Right lobe of liver (tissue), 4 donors: Measurements from ENCODE around the gene SF3A1.

Source experiments
- POLR2A ChIP-seq: fragments of 450-650 bp; IDR thresholded peaks from one replicate; pipeline ENCODE4 v1.6.1; 2017; ENCODE audit warnings: antibody characterized with exemption, mild to moderate bottlenecking
- TF ChIP-seq, protein P1 (sequence below), 4 donors: fragments of 200-600 bp in 3 of 4; fragments of 450-650 bp in 1 of 4; IDR thresholded peaks; one replicate each; pipeline versions ENCODE4 v1.5.1 to v1.8.0; 2016 to 2022; ENCODE audit warnings: antibody characterized with exemption in 4 of 4, mild to moderate bottlenecking in 2 of 4
- donor health status: DM: no; HTN: no; CAD: no.
- donor health status: DM: no; HTN: no; CAD: no.
- donor health status: DM: no; HTN: yes; CAD: no.

DNA sequence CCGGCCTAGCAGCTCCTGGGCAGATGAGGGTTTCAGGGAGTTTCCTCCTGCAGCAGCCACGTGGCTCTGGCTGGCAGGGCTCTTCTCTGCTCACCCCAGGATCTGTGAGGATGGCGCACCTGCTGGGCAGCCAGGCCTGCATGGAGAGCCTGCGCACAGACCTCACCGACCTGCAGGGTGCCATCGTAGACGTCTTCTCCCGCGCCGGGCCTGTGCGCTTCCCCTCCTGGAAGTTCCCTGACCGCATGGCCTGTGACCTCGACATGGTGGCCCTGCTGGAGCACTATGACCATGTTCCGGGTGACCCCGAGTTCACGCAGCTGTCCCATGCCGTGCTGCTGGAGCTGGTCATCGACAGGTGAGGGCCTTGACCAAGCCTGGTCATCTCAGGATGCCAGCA, 9.2 kb upstream of the SF3A1 start:
- no peak for TF ChIP-seq POLR2A
- TF ChIP-seq, protein P1, sequence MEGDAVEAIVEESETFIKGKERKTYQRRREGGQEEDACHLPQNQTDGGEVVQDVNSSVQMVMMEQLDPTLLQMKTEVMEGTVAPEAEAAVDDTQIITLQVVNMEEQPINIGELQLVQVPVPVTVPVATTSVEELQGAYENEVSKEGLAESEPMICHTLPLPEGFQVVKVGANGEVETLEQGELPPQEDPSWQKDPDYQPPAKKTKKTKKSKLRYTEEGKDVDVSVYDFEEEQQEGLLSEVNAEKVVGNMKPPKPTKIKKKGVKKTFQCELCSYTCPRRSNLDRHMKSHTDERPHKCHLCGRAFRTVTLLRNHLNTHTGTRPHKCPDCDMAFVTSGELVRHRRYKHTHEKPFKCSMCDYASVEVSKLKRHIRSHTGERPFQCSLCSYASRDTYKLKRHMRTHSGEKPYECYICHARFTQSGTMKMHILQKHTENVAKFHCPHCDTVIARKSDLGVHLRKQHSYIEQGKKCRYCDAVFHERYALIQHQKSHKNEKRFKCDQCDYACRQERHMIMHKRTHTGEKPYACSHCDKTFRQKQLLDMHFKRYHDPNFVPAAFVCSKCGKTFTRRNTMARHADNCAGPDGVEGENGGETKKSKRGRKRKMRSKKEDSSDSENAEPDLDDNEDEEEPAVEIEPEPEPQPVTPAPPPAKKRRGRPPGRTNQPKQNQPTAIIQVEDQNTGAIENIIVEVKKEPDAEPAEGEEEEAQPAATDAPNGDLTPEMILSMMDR (IDR thresholded peaks at IDR 0.05), result no peak
